WTC11 (cell line): ENCODE measurements around the gene NAMPT. TPM values are rescaled to one million over a fixed set of nuclear protein-coding genes. Genes with fewer than 3 reads are reported as not detected.

Experiments used
- ATAC-seq: fragments of 200-7000 bp; cut with Tn5 transposase; 2 replicates; pipeline ENCODE4 v1.10.0; 2021; ENCODE audit warnings: mild to moderate bottlenecking, moderate library complexity
- CTCF ChIA-PET: fragments of 300-600 bp; sonication (Branson Sonifier 250); formaldehyde crosslinking; loops from one replicate; lab custom pipeline; 2021; ENCODE audit warnings: antibody characterized with exemption; lab: Charles Lee
- POLR2A ChIA-PET: fragments of 350-600 bp; sonication (Branson Sonifier 250); formaldehyde crosslinking; loops from one replicate; lab custom pipeline; 2021; ENCODE audit warnings: antibody characterized with exemption; lab: Charles Lee
- DNase-seq: peaks from one replicate; pipeline ENCODE4 v3.0.0; 2021; ENCODE audit warnings: low spot score
- H3K27ac Mint-ChIP-seq: 2 replicates; pipeline ENCODE4 v1.8.0; 2021; ENCODE audit warnings: mixed read lengths
- H3K27me3 Mint-ChIP-seq: 2 replicates; pipeline ENCODE4 v1.8.0; 2021; ENCODE audit warnings: low read depth, mild to moderate bottlenecking, moderate library complexity, mixed read lengths
- H3K36me3 Mint-ChIP-seq: 2 replicates; pipeline ENCODE4 v1.8.0; 2021; ENCODE audit warnings: mixed read lengths
- H3K4me1 Mint-ChIP-seq: 2 replicates; pipeline ENCODE4 v1.8.0; 2022; ENCODE audit warnings: mixed read lengths
- H3K4me3 Mint-ChIP-seq: 2 replicates; pipeline ENCODE4 v1.8.0; 2021; ENCODE audit warnings: mild to moderate bottlenecking, moderate library complexity, mixed read lengths
- H3K9me3 Mint-ChIP-seq: 2 replicates; pipeline ENCODE4 v1.8.0; 2021; ENCODE audit warnings: mixed read lengths
- ATF1 ChIP-seq: sonication (generic); formaldehyde crosslinking; IDR thresholded peaks from 2 replicates; pipeline ENCODE4 v1.8.1; 2023; ENCODE audit warnings: mild to moderate bottlenecking, moderate library complexity, missing genetic modification reagents
- CDX4 ChIP-seq: fragments of 250-450 bp; sonication (Bioruptor Pico); IDR thresholded peaks from 2 replicates; pipeline ENCODE4 v1.9.0; 2021; ENCODE audit warnings: moderate library complexity, mild to moderate bottlenecking, inconsistent platforms, borderline replicate concordance
- CREB1 ChIP-seq: sonication (generic); formaldehyde crosslinking; IDR thresholded peaks from 2 replicates; pipeline ENCODE4 v1.8.0; 2023; ENCODE audit warnings: mild to moderate bottlenecking, missing genetic modification reagents
- CTCF ChIP-seq: fragments of 200-600 bp; IDR thresholded peaks from 2 replicates; pipeline ENCODE4 v1.8.0; 2022; ENCODE audit warnings: antibody characterized with exemption
- E2F4 ChIP-seq: sonication (generic); formaldehyde crosslinking; IDR thresholded peaks from 2 replicates; pipeline ENCODE4 v1.8.1; 2022; ENCODE audit warnings: low read depth, mild to moderate bottlenecking, moderate library complexity, missing genetic modification reagents, borderline replicate concordance
- ELF4 ChIP-seq: sonication (generic); formaldehyde crosslinking; IDR thresholded peaks from 2 replicates; pipeline ENCODE4 v1.8.1; 2022; ENCODE audit warnings: low read depth, mild to moderate bottlenecking, moderate library complexity, missing genetic modification reagents
- ERG ChIP-seq: fragments of 250-450 bp; sonication (Bioruptor Pico); IDR thresholded peaks from 2 replicates; pipeline ENCODE4 v1.8.0; 2021; ENCODE audit warnings: mild to moderate bottlenecking
- ESRRA ChIP-seq: sonication (generic); formaldehyde crosslinking; IDR thresholded peaks from 2 replicates; pipeline ENCODE4 v1.8.1; 2022; ENCODE audit warnings: mild to moderate bottlenecking, missing genetic modification reagents, borderline replicate concordance
- HMGA2 ChIP-seq: fragments of 250-450 bp; sonication (Bioruptor Pico); IDR thresholded peaks from 2 replicates; pipeline ENCODE4 v1.4.0; 2021; ENCODE audit warnings: mild to moderate bottlenecking, moderate library complexity
- JUN ChIP-seq: sonication (generic); formaldehyde crosslinking; IDR thresholded peaks from 2 replicates; pipeline ENCODE4 v1.8.0; 2023; ENCODE audit warnings: mild to moderate bottlenecking, missing genetic modification reagents
- MYBL2 ChIP-seq: sonication (generic); formaldehyde crosslinking; IDR thresholded peaks from 2 replicates; pipeline ENCODE4 v1.8.1; 2023; ENCODE audit warnings: mild to moderate bottlenecking, moderate library complexity, missing genetic modification reagents
- RORB ChIP-seq: fragments of 250-450 bp; sonication (Bioruptor Pico); IDR thresholded peaks from 2 replicates; pipeline ENCODE4 v1.9.0; 2021; ENCODE audit warnings: mild to moderate bottlenecking
- SMAD4 ChIP-seq: sonication (generic); formaldehyde crosslinking; IDR thresholded peaks from 2 replicates; pipeline ENCODE4 v1.8.0; 2022; ENCODE audit warnings: mild to moderate bottlenecking, missing genetic modification reagents
- TEAD1 ChIP-seq: sonication (generic); formaldehyde crosslinking; IDR thresholded peaks from 2 replicates; pipeline ENCODE4 v1.8.0; 2022; ENCODE audit warnings: mild to moderate bottlenecking, missing genetic modification reagents
- TP53 ChIP-seq: sonication (generic); formaldehyde crosslinking; IDR thresholded peaks from 2 replicates; pipeline ENCODE4 v1.8.1; 2023; ENCODE audit warnings: mild to moderate bottlenecking, missing genetic modification reagents
- ZMAT4 ChIP-seq: fragments of 250-450 bp; sonication (Bioruptor Pico); IDR thresholded peaks from 2 replicates; pipeline ENCODE4 v1.9.0; 2021; ENCODE audit warnings: mild to moderate bottlenecking
- ZNF121 ChIP-seq: sonication (generic); formaldehyde crosslinking; IDR thresholded peaks from 2 replicates; pipeline ENCODE4 v1.8.0; 2023; ENCODE audit warnings: missing genetic modification reagents
- ZNF317 ChIP-seq: sonication (generic); formaldehyde crosslinking; IDR thresholded peaks from 2 replicates; pipeline ENCODE4 v1.8.1; 2023; ENCODE audit warnings: low read depth, mild to moderate bottlenecking, moderate library complexity, missing genetic modification reagents, borderline replicate concordance
- ZNF396 ChIP-seq: fragments of 250-450 bp; sonication (Bioruptor Pico); IDR thresholded peaks from 2 replicates; pipeline ENCODE4 v1.8.0; 2021; ENCODE audit warnings: mild to moderate bottlenecking, moderate library complexity, borderline replicate concordance
- total RNA-seq: library from RNA; stranded (reverse); gene quantifications from 3 replicates; pipeline ENCODE4 v1.2.3, GENCODE V29; 2021

The NAMPT gene
- total RNA-seq, 1 experiment from 2014 or later = 99.1 TPM

GRCh38 chr7:106260136-106260561, 24.6 kb downstream of the NAMPT start:
- ATAC-seq (no peak), DNase-seq (no peak)
- POLR2A ChIA-PET = no interaction called here
- H3K4me3 Mint-ChIP-seq = no peak overlapping the region
- TF ChIP-seq ESRRA (CRISPR knock-in tag) = no peak
- no peak for TF ChIP-seq ATF1 (CRISPR knock-in tag)
- no peak for TF ChIP-seq RORB
- no peak for TF ChIP-seq JUN (CRISPR knock-in tag)
- no peak for TF ChIP-seq ZMAT4 (CRISPR knock-in tag)
- TF ChIP-seq MYBL2 = no peak
- TF ChIP-seq ELF4 (CRISPR knock-in tag) = no peak
- no peak for TF ChIP-seq TP53 (CRISPR knock-in tag)
- H3K9me3 Mint-ChIP-seq = no peaks in the 10 kb centered on the region
- H3K36me3 Mint-ChIP-seq = peaks cover 55% of the 10 kb centered on the region
- no peaks in the 10 kb centered on the region for H3K27me3 Mint-ChIP-seq
- CTCF ChIA-PET = no interaction called here
- peak overlapping the region; percentile 14; the same call in 1 of the 2 replicates for H3K27ac Mint-ChIP-seq
- H3K4me1 Mint-ChIP-seq = peaks cover 13% of the 10 kb centered on the region

GRCh38 chr7:106258789-106259188, 26.0 kb downstream of the NAMPT start:
- Mint-ChIP-seq H3K4me1 (peaks cover 13% of the 10 kb centered on the region), H3K27me3 (no peaks in the 10 kb centered on the region), H3K27ac (no peak overlapping the region; the same call in 1 of the 2 replicates), H3K4me3 (no peak overlapping the region), H3K36me3 (peaks cover 50% of the 10 kb centered on the region), H3K9me3 (no peaks in the 10 kb centered on the region)
- CTCF ChIA-PET = no interaction called here
- TF ChIP-seq ESRRA (CRISPR knock-in tag) = no peak
- TF ChIP-seq SMAD4 (CRISPR knock-in tag) = no peak
- no peak for TF ChIP-seq ZNF396 (CRISPR knock-in tag)
- no peak for TF ChIP-seq CTCF
- no peak for TF ChIP-seq ERG (CRISPR knock-in tag)
- no peak for TF ChIP-seq CDX4 (CRISPR knock-in tag)
- no peak for TF ChIP-seq ZNF121 (CRISPR knock-in tag)
- ATAC-seq = no peak
- DNase-seq = no peak
- POLR2A ChIA-PET = no interaction called here

- TF ChIP-seq E2F4 (CRISPR knock-in tag) (no peak), HMGA2 (CRISPR knock-in tag) (no peak), ZNF317 (CRISPR knock-in tag) (no peak), CREB1 (CRISPR knock-in tag) (no peak), SMAD4 (CRISPR knock-in tag) (no peak), JUN (CRISPR knock-in tag) (no peak), TP53 (CRISPR knock-in tag) (no peak), TEAD1 (CRISPR knock-in tag) (no peak)
- TF ChIP-seq, all 79 proteins: peak for 0
- ChIA-PET POLR2A (interaction anchor here (0.7 to 1.0 kb wide), 3 partner anchors 28 to 86 kb away, joined by 3 read pairs; no protein-coding TSS in a partner anchor), CTCF (interaction anchor here (1.7 kb wide), 1 partner anchor 81 kb away, joined by 6 read pairs; no protein-coding TSS in a partner anchor)
- DNase-seq = no peak
- H3K27me3 Mint-ChIP-seq = no peaks in the 10 kb centered on the region
- peaks cover 13% of the 10 kb centered on the region for H3K4me1 Mint-ChIP-seq
- H3K27ac Mint-ChIP-seq = peak overlapping the region; percentile 9; the same call in 1 of the 2 replicates
- peaks cover 51% of the 10 kb centered on the region for H3K36me3 Mint-ChIP-seq
- ATAC-seq = no peak
- no peak overlapping the region for H3K4me3 Mint-ChIP-seq
- H3K9me3 Mint-ChIP-seq = no peaks in the 10 kb centered on the region
These were observed 27.0 kb downstream of the NAMPT start for GRCh38 chr7:106257752-106258151.
